ENCODE data around the gene C1orf122.

C1orf122 gene

GRCh38 chr1:37831109-37831508, 23.5 kb downstream of the C1orf122 start:
- intact Hi-C loops (cut with DNase I), result no loop called here
- DNase-seq, result no peak

- intact Hi-C loops (cut with DNase I), result no loop called here
- DNase-seq, result no peak
Observed at GRCh38 chr1:37831809-37832208, 24.2 kb downstream of the C1orf122 start.

GRCh38 chr1:37836788-37837187, 29.2 kb downstream of the C1orf122 start:
- intact Hi-C loops (cut with DNase I), result no loop called here
- no peak for DNase-seq

GRCh38 chr1:37839676-37840075, 32.1 kb downstream of the C1orf122 start:
- DNase-seq, result no peak
- intact Hi-C loops (cut with DNase I), result no loop called here

GRCh38 chr1:37840711-37841110, 33.1 kb downstream of the C1orf122 start:
- no peak for DNase-seq
- intact Hi-C loops (cut with DNase I), result no loop called here

GRCh38 chr1:37841652-37842051, 34.1 kb downstream of the C1orf122 start:
- DNase-seq, result no peak
- intact Hi-C loops (cut with DNase I), result no loop called here

GRCh38 chr1:37844536-37844935, 36.9 kb downstream of the C1orf122 start:
- intact Hi-C loops (cut with DNase I), result no loop called here
- no peak for DNase-seq

GRCh38 chr1:37845049-37845646, 37.6 kb downstream of the C1orf122 start:
- intact Hi-C loops (cut with DNase I), result no loop called here

GRCh38 chr1:37845786-37846185, 38.2 kb downstream of the C1orf122 start:
- intact Hi-C loops (cut with DNase I), result no loop called here
- DNase-seq, result no peak

More at GRCh38 chr1:37845049-37845646, 37.6 kb downstream of the C1orf122 start:
- DNase-seq, result no peak

GRCh38 chr1:37846647-37847339, 39.2 kb downstream of the C1orf122 start:
- intact Hi-C loops (cut with DNase I), result no loop called here
- DNase-seq, result no peak

GRCh38 chr1:37849480-37849879, 41.9 kb downstream of the C1orf122 start:
- no peak for DNase-seq
- intact Hi-C loops (cut with DNase I), result no loop called here

GRCh38 chr1:37850352-37850955, 42.9 kb downstream of the C1orf122 start:
- no peak for DNase-seq
- intact Hi-C loops (cut with DNase I), result no loop called here

- intact Hi-C loops (cut with DNase I), result no loop called here
- DNase-seq, result no peak
Observed at GRCh38 chr1:37851262-37851661, 43.7 kb downstream of the C1orf122 start.

GRCh38 chr1:37851782-37852210, 44.2 kb downstream of the C1orf122 start:
- intact Hi-C loops (cut with DNase I), result no loop called here
- DNase-seq, result no peak

GRCh38 chr1:37853157-37853556, 45.6 kb downstream of the C1orf122 start:
- intact Hi-C loops (cut with DNase I), result no loop called here
- no peak for DNase-seq

GRCh38 chr1:37854406-37854805, 46.8 kb downstream of the C1orf122 start:
- intact Hi-C loops (cut with DNase I), result no loop called here
- DNase-seq, result no peak
